KBM-7 (cell line): Measurements from ENCODE around the gene BEGAIN.
A peak's percentile ranks its signal among the peaks of the same experiment; 100 is the strongest.
"Not testable (repeated sequence)": the region's sequence is repeated elsewhere in the genome, so short reads cannot be mapped to it uniquely, and the experiment has no call there.

ENCODE experiments used
- DNase-seq: peaks from one replicate; pipeline ENCODE4 v3.0.0-alpha.2; 2015
- in situ Hi-C: fragments of 300-500 bp; cut with MboI; formaldehyde crosslinking; loops from 2 replicates; pipeline ENCODE4 v1.14.3; 2020; ENCODE audit warnings: low sequenced_read_pairs, low pct_unique_long_range_greater_than_20kb, mixed read lengths

Gene BEGAIN

GRCh38 chr14:100533656-100534485, 53.3 kb downstream of the BEGAIN start:
- DNase-seq: peak; percentile 45
- in situ Hi-C loops: no loop called here

GRCh38 chr14:100532906-100533655, 54.1 kb downstream of the BEGAIN start:
- peak; percentile 67 for DNase-seq
- in situ Hi-C loops: no loop called here

GRCh38 chr14:100532154-100532861, 54.9 kb downstream of the BEGAIN start:
- in situ Hi-C loops: no loop called here
- DNase-seq: peak; percentile 18

DNA sequence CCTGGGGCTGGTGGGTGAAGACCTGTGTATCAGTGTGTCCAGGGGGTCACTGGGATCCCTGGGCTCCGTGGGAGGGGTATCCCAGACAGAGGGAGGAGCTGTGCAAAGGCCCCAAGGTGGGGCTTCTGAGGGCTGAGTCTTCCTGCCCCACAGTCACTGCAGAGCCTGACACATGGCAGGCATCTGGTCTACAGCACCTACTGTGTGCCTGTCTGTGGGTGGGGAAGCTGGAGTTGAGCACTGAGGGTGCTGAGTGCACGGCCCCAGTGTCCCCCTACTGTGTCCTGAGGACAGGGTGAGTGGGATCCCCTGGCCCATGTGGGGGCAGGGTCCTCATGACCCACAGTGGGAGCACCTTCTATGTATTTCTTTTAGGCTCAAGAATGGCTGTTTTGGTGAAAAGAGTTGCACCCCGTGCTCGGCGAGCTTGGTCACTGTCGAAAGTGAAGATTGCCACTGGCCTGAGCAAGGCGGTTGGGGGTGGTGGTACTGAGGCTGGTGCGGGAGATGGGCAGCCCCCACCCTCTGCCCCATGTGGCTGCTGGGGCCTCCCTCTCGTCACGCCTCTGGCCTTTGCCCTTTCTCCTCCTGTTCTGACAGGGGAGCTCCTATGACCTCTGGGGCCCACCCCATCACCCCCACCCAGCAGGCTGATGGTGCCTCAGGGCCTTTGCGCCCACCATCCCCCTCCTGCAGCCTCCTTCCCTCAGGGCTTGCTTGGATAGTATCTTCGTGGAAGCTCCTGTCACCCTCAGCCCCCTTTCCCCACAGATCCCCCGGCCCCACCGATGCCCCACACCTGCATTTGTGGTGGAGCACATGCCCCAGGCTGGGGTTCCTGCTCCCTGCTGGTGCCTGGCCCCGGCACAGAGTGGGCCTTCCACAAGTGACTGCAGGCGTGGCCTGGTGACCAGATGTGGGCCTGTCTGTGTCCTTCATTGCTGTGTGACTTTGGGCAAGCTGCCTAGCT, 55.8 kb downstream of the BEGAIN start:
- DNase-seq: no peak
- in situ Hi-C loops: no loop called here

- in situ Hi-C loops: no loop called here
- no peak for DNase-seq
Observed at GRCh38 chr14:100530270-100531072, 56.7 kb downstream of the BEGAIN start.

DNA sequence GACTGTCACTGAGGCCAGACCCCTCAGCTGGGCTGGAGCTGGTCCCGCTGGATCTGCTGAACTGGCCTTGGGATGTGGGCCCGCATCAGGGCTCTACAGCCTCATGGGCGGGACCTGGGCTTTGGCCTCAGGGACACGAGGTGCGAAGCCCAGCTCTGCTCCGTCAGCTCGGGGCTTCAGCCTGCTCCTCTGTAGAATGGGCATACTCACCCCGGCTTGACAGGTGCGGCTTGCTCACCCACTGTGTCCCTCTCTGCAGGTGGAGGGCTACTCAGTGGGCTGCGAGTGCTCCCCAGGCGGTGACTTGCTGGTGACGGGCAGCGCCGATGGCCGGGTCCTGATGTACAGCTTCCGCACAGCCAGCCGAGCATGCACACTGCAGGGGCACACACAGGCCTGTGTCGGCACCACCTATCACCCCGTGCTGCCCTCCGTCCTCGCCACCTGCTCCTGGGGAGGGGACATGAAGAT, 57.6 kb downstream of the BEGAIN start:
- in situ Hi-C loops: loop anchor here (5.0 kb wide), 1 partner anchor 118 kb away; no protein-coding TSS in a partner anchor

GRCh38 chr14:100528962-100529560, 58.2 kb downstream of the BEGAIN start:
- in situ Hi-C loops: loop anchor here (5.0 kb wide), 1 partner anchor 118 kb away; no protein-coding TSS in a partner anchor
- no peak for DNase-seq

More for the DNA sequence above, 57.6 kb downstream of the BEGAIN start:
- no peak for DNase-seq

DNA sequence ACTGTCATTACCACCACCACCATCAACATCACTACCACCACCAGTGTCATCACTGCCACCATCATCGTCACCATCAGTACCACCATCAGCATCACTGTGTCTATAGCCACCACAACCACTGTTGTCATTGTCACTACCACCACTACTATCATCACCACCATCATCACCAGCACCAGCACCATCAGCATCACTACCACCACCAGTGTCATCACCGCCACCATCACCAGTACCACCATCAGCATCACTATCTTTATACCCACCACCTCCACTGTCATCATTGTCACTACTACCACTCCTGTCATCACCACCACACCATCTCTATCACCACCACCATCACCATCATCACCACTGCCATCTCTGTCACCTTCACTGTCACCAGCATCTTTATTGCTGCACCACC, 60.6 kb downstream of the BEGAIN start:
- no peak for DNase-seq

GRCh38 chr14:100526057-100526456, 61.2 kb downstream of the BEGAIN start:
- in situ Hi-C loops: loop anchor here (5.0 kb wide), 1 partner anchor 121 kb away; no protein-coding TSS in a partner anchor
- DNase-seq: no peak

More for the DNA sequence above, 60.6 kb downstream of the BEGAIN start:
- in situ Hi-C loops: loop anchor here (5.0 kb wide), 1 partner anchor 121 kb away; no protein-coding TSS in a partner anchor

DNA sequence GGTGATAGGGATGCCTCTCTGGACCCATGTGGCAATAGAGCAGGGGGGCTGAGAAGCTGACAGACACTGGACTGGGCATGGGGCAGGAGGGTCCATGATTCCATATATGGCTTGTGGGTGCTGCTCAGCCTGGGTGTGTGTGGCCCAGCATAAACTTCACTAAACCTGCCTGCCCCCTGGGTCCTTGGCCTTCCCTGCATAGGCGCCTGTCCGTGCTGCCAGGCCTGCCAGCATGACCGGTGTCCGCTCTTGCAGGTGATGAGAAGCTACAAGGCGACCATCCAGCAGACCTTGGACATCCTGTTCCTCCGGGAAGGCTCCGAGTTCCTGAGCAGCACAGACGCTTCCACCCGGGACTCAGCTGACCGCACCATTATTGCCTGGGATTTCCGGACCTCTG, 61.6 kb downstream of the BEGAIN start:
- in situ Hi-C loops: loop anchor here (5.0 kb wide), 1 partner anchor 122 kb away; no protein-coding TSS in a partner anchor
- no peak for DNase-seq

- in situ Hi-C loops: loop anchor here (5.0 kb wide), 1 partner anchor 122 kb away; no protein-coding TSS in a partner anchor
- peak; percentile 65 for DNase-seq
Observed at GRCh38 chr14:100524933-100525243, 62.3 kb downstream of the BEGAIN start.

DNA sequence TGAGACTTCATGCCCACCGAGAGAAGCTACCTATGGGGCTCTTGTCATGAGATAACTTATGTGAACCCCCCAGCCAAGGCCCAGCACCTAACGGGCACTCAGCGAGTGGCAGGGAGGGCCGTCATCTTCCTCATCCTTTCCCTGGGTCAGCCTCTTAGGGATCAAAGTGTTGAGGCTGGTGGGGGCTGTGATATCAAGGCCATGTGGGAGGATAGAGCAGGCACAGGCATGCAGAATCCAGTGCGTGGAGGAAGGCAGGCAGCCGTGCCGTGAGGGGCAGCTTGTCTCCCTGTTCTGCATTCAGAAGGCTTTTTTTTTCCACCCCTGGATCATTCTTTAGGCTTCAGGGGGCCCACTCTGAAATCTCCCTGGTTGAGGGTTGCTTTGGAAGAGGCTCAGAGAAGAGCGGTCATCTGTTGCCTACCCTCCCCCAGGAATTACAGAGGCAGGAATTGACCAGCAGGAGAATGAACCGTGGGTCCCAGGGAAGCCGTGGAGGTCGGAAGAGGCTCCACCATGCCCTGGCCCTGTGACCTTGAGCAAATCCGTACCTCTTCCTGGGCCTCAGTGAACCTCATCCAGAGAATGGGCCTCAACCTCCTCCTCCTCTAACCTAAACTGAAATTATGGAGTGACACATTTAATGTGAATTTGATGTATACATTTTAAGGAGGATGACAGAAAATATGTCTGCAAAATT, 62.8 kb downstream of the BEGAIN start:
- in situ Hi-C loops: no loop called here
- no peak for DNase-seq

DNA sequence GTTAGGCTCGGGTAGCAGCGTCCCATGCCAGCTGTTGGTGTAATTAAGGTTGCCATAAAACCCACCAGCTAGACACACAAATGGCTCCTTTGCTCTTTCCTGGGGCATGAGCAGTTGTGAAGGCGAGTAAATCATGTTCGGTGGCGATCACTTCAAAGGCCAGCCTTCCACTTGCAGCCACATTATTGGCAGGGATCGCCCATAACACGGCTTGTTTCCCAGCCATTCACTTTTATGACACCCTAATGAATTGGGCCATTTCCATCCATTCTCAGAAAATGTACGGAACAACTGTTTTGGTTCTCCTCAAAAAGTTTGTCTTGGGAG, 63.4 kb downstream of the BEGAIN start:
- in situ Hi-C loops: no loop called here
- DNase-seq: no peak

DNA sequence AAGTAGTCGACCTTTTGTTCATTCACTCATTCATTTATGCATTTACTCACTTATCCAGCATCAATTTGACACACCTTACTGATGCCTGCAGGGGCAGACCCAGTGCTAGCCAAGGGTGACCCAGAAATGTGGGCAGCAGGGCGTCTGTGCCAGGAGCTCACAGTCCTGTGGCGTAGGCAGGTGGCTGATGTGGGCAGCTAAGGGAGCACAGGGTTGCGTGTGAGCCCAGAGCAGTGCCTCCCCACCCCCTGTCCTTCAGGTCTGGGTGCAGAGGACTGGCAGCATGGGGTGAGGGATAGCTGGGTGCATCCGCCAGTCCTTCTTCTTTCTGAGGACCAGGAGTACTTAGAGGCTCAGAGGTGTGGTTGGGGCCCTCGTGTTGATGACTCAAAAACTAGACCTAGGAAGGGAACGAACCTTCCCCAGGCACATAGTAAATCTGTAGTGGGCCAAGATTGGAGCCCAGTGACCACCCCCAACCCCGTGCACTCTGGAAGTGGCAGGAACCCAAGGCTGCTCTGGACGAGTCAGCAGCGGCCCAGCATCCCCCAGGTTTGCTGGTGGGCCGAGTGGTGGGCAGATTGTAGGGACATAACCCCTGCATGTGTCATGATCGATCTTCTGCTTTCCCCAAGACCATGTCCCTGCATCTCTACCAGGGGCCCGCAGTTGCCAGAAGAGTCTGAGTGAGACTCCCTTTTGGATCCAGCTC, 63.9 kb downstream of the BEGAIN start:
- in situ Hi-C loops: no loop called here
- DNase-seq: no peak

DNA sequence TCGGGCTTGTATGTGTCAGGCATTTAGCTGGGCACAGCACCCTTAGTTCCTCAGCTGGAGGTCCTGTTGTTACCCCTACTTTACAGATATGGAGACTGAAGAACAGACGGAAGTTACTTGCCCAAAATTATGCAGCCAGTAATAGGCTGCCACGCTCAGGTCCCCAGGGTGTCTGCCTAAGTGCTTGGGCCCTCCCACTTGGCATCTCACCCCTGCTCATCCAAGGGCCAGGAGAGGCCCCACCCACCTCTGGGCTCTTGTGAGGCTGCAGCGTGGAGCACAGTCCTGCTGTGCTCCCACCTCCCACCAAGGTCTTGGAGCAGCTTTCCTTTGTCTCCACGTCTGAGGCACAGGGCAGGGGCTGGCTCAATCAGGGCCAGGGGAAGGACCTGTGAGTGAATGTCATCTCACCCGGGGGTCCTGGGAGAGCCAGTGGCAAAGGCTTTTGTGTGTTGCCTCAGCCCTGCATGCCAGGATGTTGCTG, 64.6 kb downstream of the BEGAIN start:
- in situ Hi-C loops: no loop called here
- DNase-seq: no peak

DNA sequence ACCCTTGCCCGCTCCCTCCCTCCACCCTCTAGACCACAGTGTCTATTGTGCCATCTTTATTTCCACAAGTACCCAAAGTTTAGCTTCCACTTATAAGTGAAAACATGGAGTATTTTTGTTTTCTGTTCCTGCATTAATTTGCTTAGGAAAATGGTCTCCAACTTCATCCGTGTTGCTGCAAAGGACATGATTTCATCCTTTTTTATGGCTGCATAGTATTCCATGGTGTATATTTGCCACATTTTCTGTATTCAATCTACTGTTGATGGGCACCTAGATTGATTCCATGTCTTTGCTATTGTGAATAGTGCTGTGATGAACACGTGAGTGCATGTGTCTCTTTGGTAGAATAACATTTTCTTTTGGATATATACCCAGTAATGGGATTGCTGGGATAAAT, 81.2 kb downstream of the BEGAIN start:
- DNase-seq, in situ Hi-C loops: not testable (repeated sequence)
